ENCODE measurements around the gene BCL2L13. TPM values are rescaled to one million over a fixed set of nuclear protein-coding genes. Genes with fewer than 3 reads are reported as not detected.

Gene BCL2L13
- total RNA-seq, 1 experiment from 2014 or later, result 38.1 TPM

- Mint-ChIP-seq H3K36me3 (peaks cover 4% of the 10 kb centered on the region; the same call in 1 of the 2 replicates), H3K27me3 (ENCODE audit: low read depth) (no peaks in the 10 kb centered on the region), H3K4me1 (no peaks in the 10 kb centered on the region), H3K27ac (peak overlapping the region; percentile 3; the same call in 1 of the 2 replicates), H3K4me3 (no peak overlapping the region), H3K9me3 (no peaks in the 10 kb centered on the region)
- ChIA-PET POLR2A (no interaction called here), CTCF (interaction anchor here (0.6 kb wide), 1 partner anchor 376 kb away, joined by 3 read pairs; no protein-coding TSS in a partner anchor)
- ATAC-seq (no peak), DNase-seq (ENCODE audit: low spot score) (no peak)
- TF ChIP-seq SMAD4 (CRISPR knock-in tag; IDR thresholded peaks at IDR 0.05) (no peak), NR2C2 (CRISPR knock-in tag; IDR thresholded peaks at IDR 0.05) (no peak), ZNF425 (CRISPR knock-in tag; conservative IDR thresholded peaks at IDR 0.05) (no peak), CTCF (IDR thresholded peaks at IDR 0.05) (no peak)
- TF ChIP-seq, protein P1, sequence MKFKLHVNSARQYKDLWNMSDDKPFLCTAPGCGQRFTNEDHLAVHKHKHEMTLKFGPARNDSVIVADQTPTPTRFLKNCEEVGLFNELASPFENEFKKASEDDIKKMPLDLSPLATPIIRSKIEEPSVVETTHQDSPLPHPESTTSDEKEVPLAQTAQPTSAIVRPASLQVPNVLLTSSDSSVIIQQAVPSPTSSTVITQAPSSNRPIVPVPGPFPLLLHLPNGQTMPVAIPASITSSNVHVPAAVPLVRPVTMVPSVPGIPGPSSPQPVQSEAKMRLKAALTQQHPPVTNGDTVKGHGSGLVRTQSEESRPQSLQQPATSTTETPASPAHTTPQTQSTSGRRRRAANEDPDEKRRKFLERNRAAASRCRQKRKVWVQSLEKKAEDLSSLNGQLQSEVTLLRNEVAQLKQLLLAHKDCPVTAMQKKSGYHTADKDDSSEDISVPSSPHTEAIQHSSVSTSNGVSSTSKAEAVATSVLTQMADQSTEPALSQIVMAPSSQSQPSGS (CRISPR knock-in tag; IDR thresholded peaks at IDR 0.05; ENCODE audit: borderline replicate concordance, low read depth), result no peak
- TF ChIP-seq, protein P2, sequence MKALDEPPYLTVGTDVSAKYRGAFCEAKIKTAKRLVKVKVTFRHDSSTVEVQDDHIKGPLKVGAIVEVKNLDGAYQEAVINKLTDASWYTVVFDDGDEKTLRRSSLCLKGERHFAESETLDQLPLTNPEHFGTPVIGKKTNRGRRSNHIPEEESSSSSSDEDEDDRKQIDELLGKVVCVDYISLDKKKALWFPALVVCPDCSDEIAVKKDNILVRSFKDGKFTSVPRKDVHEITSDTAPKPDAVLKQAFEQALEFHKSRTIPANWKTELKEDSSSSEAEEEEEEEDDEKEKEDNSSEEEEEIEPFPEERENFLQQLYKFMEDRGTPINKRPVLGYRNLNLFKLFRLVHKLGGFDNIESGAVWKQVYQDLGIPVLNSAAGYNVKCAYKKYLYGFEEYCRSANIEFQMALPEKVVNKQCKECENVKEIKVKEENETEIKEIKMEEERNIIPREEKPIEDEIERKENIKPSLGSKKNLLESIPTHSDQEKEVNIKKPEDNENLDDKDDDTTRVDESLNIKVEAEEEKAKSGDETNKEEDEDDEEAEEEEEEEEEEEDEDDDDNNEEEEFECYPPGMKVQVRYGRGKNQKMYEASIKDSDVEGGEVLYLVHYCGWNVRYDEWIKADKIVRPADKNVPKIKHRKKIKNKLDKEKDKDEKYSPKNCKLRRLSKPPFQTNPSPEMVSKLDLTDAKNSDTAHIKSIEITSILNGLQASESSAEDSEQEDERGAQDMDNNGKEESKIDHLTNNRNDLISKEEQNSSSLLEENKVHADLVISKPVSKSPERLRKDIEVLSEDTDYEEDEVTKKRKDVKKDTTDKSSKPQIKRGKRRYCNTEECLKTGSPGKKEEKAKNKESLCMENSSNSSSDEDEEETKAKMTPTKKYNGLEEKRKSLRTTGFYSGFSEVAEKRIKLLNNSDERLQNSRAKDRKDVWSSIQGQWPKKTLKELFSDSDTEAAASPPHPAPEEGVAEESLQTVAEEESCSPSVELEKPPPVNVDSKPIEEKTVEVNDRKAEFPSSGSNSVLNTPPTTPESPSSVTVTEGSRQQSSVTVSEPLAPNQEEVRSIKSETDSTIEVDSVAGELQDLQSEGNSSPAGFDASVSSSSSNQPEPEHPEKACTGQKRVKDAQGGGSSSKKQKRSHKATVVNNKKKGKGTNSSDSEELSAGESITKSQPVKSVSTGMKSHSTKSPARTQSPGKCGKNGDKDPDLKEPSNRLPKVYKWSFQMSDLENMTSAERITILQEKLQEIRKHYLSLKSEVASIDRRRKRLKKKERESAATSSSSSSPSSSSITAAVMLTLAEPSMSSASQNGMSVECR (CRISPR knock-in tag; IDR thresholded peaks at IDR 0.05; ENCODE audit: borderline replicate concordance), result no peak
Observed at GRCh38 chr22:17647452-17647851, 8.9 kb downstream of the BCL2L13 start.

DNA sequence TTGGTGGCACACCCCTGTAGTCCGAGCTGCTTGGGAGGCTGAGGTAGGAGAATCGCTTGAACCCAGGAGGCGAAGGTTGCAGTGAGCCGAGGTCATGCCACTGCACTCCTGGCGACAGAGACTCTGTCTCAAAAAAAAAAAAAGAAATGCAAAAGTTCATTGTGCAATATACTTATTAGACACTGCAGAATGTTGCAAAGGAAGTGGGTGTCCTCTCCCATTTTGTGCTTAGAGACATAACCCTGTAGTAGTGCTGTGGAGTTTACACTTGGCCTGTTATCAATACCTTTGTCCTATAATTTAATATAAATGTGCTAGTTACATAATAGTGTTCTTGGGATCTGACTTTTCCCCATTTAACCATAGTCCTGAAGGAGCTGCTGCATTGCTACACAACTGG, 9.4 kb downstream of the BCL2L13 start:
- peaks cover under 1% of the 10 kb centered on the region for H3K36me3 Mint-ChIP-seq
- POLR2A ChIA-PET, result no interaction called here
- no peak for DNase-seq (ENCODE audit: low spot score)
- no peak overlapping the region for H3K4me3 Mint-ChIP-seq
- H3K4me1 Mint-ChIP-seq, result no peaks in the 10 kb centered on the region
- CTCF ChIA-PET, result interaction anchor here (1.0 kb wide), 1 partner anchor 476 kb away, joined by 3 read pairs; no protein-coding TSS in a partner anchor
- no peaks in the 10 kb centered on the region for H3K27me3 Mint-ChIP-seq (ENCODE audit: low read depth)
- no peak overlapping the region for H3K27ac Mint-ChIP-seq
- no peaks in the 10 kb centered on the region for H3K9me3 Mint-ChIP-seq
- no peak for ATAC-seq
- TF ChIP-seq JAZF1 (CRISPR knock-in tag; IDR thresholded peaks at IDR 0.05), result no peak
- TF ChIP-seq PRDM15 (CRISPR knock-in tag; IDR thresholded peaks at IDR 0.05), result no peak
- TF ChIP-seq, protein P3, sequence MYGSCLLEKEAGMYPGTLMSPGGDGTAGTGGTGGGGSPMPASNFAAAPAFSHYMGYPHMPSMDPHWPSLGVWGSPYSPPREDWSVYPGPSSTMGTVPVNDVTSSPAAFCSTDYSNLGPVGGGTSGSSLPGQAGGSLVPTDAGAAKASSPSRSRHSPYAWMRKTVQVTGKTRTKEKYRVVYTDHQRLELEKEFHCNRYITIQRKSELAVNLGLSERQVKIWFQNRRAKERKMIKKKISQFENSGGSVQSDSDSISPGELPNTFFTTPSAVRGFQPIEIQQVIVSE (CRISPR knock-in tag; IDR thresholded peaks at IDR 0.05; ENCODE audit: borderline replicate concordance), result no peak
- TF ChIP-seq, protein P2 (CRISPR knock-in tag; IDR thresholded peaks at IDR 0.05; ENCODE audit: borderline replicate concordance), result no peak
- TF ChIP-seq, protein P4, sequence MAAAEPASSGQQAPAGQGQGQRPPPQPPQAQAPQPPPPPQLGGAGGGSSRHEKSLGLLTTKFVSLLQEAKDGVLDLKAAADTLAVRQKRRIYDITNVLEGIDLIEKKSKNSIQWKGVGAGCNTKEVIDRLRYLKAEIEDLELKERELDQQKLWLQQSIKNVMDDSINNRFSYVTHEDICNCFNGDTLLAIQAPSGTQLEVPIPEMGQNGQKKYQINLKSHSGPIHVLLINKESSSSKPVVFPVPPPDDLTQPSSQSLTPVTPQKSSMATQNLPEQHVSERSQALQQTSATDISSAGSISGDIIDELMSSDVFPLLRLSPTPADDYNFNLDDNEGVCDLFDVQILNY (CRISPR knock-in tag; IDR thresholded peaks at IDR 0.05), result no peak
- no peak for TF ChIP-seq NR3C1 (CRISPR knock-in tag; conservative IDR thresholded peaks at IDR 0.05; ENCODE audit: low read depth)
- TF ChIP-seq SP1 (CRISPR knock-in tag; conservative IDR thresholded peaks at IDR 0.05), result no peak
